ENCODE results near the gene RPL27A.

- TF ChIP-seq CTCF (IDR thresholded peaks at IDR 0.05) (no peak), POLR2A (IDR thresholded peaks at IDR 0.05) (no peak)
Measured at GRCh38 chr11:8723711-8724110, 41.1 kb downstream of the RPL27A start.
